DMS 273 (cell line): ENCODE data around the gene ATXN2.
"Not testable (repeated sequence)": the region's sequence is repeated elsewhere in the genome, so short reads cannot be mapped to it uniquely, and the experiment has no call there.

ENCODE experiments used
- DNase-seq: peaks from one replicate; lab custom pipeline; 2025; ENCODE audit not compliant: unreplicated experiment; lab: John Stamatoyannopoulos, UW

ATXN2 gene

GRCh38 chr12:111507719-111508118, 91.4 kb downstream of the ATXN2 start:
- DNase-seq: not testable (repeated sequence)

- not testable (repeated sequence) for DNase-seq
Observed at GRCh38 chr12:111507258-111507657, 91.9 kb downstream of the ATXN2 start.

GRCh38 chr12:111506260-111506659, 92.9 kb downstream of the ATXN2 start:
- DNase-seq: no peak

- no peak for DNase-seq
Observed at GRCh38 chr12:111505601-111506036, 93.5 kb downstream of the ATXN2 start.

GRCh38 chr12:111503116-111503515, 96.0 kb downstream of the ATXN2 start:
- DNase-seq: peak; percentile 93

GRCh38 chr12:111494676-111495075, 104.4 kb downstream of the ATXN2 start:
- DNase-seq: no peak

GRCh38 chr12:111492979-111493378, 106.1 kb downstream of the ATXN2 start:
- not testable (repeated sequence) for DNase-seq

GRCh38 chr12:111488798-111489197, 110.3 kb downstream of the ATXN2 start:
- no peak for DNase-seq

- DNase-seq: peak; percentile 56
Observed at GRCh38 chr12:111488271-111488670, 110.8 kb downstream of the ATXN2 start.

GRCh38 chr12:111482462-111482861, 116.7 kb downstream of the ATXN2 start:
- DNase-seq: no peak

GRCh38 chr12:111471236-111471635, 127.9 kb downstream of the ATXN2 start:
- DNase-seq: no peak

- DNase-seq: no peak
Observed at GRCh38 chr12:111469401-111469800, 129.7 kb downstream of the ATXN2 start.

GRCh38 chr12:111467857-111468241, 131.3 kb downstream of the ATXN2 start:
- DNase-seq: no peak

GRCh38 chr12:111467092-111467856, 131.8 kb downstream of the ATXN2 start:
- no peak for DNase-seq

- no peak for DNase-seq
Observed at GRCh38 chr12:111462210-111462769, 136.8 kb downstream of the ATXN2 start.

GRCh38 chr12:111460111-111460510, 139.0 kb downstream of the ATXN2 start:
- DNase-seq: not testable (repeated sequence)

- DNase-seq: no peak
Observed at GRCh38 chr12:111458546-111459172, 140.5 kb downstream of the ATXN2 start.

- DNase-seq: no peak
Observed at GRCh38 chr12:111457577-111457976, 141.5 kb downstream of the ATXN2 start.

GRCh38 chr12:111457071-111457470, 142.0 kb downstream of the ATXN2 start:
- DNase-seq: no peak

- no peak for DNase-seq
Observed at GRCh38 chr12:111455448-111456320, 143.4 kb downstream of the ATXN2 start.
